Activated CD8-positive, alpha-beta memory T cell treated with anti-CD3 and anti-CD28 coated beads for 1 hour (primary cell): Measurements from ENCODE around the gene HNRNPU.

Experiments
- DNase-seq, 2 donors: peaks; one replicate each; pipeline ENCODE4 v3.0.0-alpha.2; 2020; ENCODE audit warnings: low read depth in 1 of 2; ENCODE audit errors: extremely low read depth in 1 of 2

The HNRNPU gene

GRCh38 chr1:244810221-244810620 lies 54.1 kb downstream of the HNRNPU start:
- no peak for DNase-seq

- no peak for DNase-seq
Measured at GRCh38 chr1:244807138-244807537, 57.2 kb downstream of the HNRNPU start.

- no peak for DNase-seq
Measured at GRCh38 chr1:244804841-244805240, 59.5 kb downstream of the HNRNPU start.

GRCh38 chr1:244802556-244803239 lies 61.6 kb downstream of the HNRNPU start:
- DNase-seq, result no peak

GRCh38 chr1:244802041-244802440 lies 62.3 kb downstream of the HNRNPU start:
- DNase-seq, result no peak

- peak; percentile 12 to 15 for DNase-seq
Measured at GRCh38 chr1:244801246-244801645, 63.1 kb downstream of the HNRNPU start.

- DNase-seq, result no peak
Measured at GRCh38 chr1:244800821-244801220, 63.5 kb downstream of the HNRNPU start.
